Measurements from ENCODE around the gene PTPN3. TPM values are rescaled to one million over a fixed set of nuclear protein-coding genes. Genes with fewer than 3 reads are reported as not detected.
A peak's percentile ranks its signal among the peaks of the same experiment; 100 is the strongest.

The PTPN3 gene
- total RNA-seq, 2 experiments from 2014 or later, result 0.58 to 1.3 TPM

DNA sequence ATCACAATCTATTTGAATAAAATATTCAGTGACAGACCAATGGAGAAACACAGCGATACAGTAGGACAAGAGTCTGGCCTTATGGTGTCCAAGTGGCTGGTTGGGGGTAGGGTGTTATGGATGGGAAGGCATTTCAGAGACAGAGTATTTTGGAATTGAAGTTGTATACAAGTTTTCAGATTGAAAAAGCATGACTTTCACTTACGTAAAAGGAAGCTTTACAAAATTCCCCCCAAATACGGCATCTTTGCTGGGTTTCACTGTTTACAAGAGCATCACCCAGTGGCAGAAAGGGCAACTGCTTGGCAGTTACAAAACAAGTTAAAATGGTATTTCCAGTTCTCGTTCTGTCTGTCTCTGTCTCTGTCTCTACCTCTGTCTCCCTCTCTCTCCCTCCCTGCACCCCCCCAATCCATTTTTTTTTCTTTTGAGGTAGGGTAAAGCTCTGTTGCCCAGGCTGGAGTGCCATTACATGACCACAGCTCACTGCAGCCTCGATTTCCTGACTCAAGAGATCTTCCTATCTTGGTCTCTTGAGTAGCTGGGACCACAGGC lies 86.2 kb downstream of the PTPN3 start:
- no peaks in the 10 kb centered on the region for H3K36me3 Mint-ChIP-seq (ENCODE audit: low read depth)
- H3K27ac Mint-ChIP-seq, result peak overlapping the region; percentile 91
- ChIA-PET POLR2A (no interaction called here), CTCF (interaction anchor here (1.0 to 3.1 kb wide), 6 partner anchors 11 to 58 kb away, joined by 3 to 23 read pairs (median 6); no protein-coding TSS in a partner anchor)
- TF ChIP-seq CTCF (IDR thresholded peaks at IDR 0.05), result peak; percentile 76
- H3K9me3 Mint-ChIP-seq, result no peaks in the 10 kb centered on the region
- ATAC-seq (peak; percentile 57), DNase-seq (peak; percentile 71)
- H3K4me1 Mint-ChIP-seq (ENCODE audit: low read depth), result peaks cover 40% of the 10 kb centered on the region
- H3K27me3 Mint-ChIP-seq, result peaks cover 15% of the 10 kb centered on the region
- no peak overlapping the region for H3K4me3 Mint-ChIP-seq
- intact Hi-C loops (cut with micrococcal nuclease), result loop anchor here (10.0 kb wide), 1 partner anchor 297 kb away; the partner anchor contains the start of gene TMEM245

DNA sequence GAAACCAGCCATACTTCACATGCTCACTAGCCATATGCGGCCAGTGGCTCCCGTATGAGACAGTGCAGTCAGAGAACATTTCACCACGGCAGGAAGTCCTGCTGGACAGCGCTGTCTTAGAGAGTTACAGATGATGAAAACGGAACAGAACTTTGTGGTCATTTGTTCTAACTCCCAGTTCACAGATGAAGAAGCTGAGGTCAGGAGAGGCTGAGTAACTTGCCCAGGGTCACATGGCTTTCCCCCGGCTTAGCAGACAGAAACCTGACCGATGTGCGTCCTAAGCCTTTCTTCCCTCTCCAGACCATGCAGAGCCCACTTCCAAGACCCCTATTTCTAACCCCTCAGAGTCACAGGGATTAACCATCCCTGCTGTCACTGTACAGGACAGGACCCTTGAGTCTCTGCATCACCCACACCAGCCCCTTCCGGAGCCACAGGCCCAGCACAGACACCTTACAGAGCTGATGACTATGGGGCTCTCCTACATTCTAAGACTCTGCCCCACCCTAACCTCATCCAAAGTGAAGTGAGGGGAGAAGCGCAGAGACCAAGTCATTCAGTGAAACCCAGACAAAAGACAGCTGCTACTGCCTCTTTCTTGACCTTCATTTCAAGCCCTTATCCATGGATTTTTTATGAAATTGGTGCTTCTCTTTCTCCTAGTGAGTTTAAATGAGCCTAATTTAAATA lies 86.9 kb downstream of the PTPN3 start:
- H3K9me3 Mint-ChIP-seq, result no peaks in the 10 kb centered on the region
- H3K27ac Mint-ChIP-seq, result peak overlapping the region; percentile 91
- H3K4me3 Mint-ChIP-seq, result peak overlapping the region; percentile 35
- ATAC-seq (peak; percentile 62), DNase-seq (peak; percentile 41)
- intact Hi-C loops (cut with micrococcal nuclease), result loop anchor here (10.0 kb wide), 1 partner anchor 296 kb away; the partner anchor contains the start of gene TMEM245
- ChIA-PET CTCF (interaction anchor here (0.9 to 3.1 kb wide), 7 partner anchors 11 to 109 kb away, joined by 3 to 23 read pairs (median 6); no protein-coding TSS in a partner anchor), POLR2A (no interaction called here)
- no peaks in the 10 kb centered on the region for H3K36me3 Mint-ChIP-seq (ENCODE audit: low read depth)
- peaks cover 35% of the 10 kb centered on the region for H3K4me1 Mint-ChIP-seq (ENCODE audit: low read depth)
- peaks cover 15% of the 10 kb centered on the region for H3K27me3 Mint-ChIP-seq
- TF ChIP-seq CTCF (IDR thresholded peaks at IDR 0.05), result no peak

DNA sequence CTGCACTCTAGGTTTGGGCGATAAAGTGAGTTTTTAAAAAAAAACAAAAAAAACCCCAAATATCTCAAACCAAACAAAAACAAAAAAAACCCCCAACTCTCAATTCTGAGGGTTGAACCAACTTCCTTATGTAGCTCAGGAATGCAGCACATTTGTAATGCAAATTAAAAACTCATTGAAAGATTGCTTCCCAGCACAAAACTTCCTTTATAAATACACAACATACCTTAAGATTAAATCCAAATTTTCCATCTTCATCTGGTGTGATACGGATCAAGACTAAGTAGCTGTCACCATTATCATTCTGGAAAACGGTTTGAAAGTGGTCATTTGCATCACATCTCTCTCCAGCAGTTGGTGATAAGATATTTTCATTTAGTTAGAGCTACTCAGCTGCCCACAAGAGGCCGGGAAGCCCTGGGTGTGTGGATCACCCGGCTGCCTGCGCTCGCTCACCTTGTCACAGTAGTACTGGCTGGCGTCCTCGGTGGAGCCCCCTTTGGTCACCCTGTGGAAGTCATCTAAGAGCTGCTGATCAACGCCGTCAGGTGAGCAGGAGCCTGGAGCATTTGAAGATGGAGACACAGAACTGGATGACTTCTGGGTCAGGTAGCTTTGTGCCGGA lies 88.2 kb downstream of the PTPN3 start:
- ATAC-seq, result no peak
- H3K36me3 Mint-ChIP-seq (ENCODE audit: low read depth), result no peaks in the 10 kb centered on the region
- intact Hi-C loops (cut with micrococcal nuclease), result loop anchor here (10.0 kb wide), 1 partner anchor 295 kb away; the partner anchor contains the start of gene TMEM245
- H3K9me3 Mint-ChIP-seq, result no peaks in the 10 kb centered on the region
- H3K27me3 Mint-ChIP-seq, result peaks cover 11% of the 10 kb centered on the region
- no peak overlapping the region for H3K27ac Mint-ChIP-seq
- H3K4me1 Mint-ChIP-seq (ENCODE audit: low read depth), result peaks cover 27% of the 10 kb centered on the region
- ChIA-PET CTCF (interaction anchor here (0.9 to 3.1 kb wide), 5 partner anchors 9 to 60 kb away, joined by 3 to 23 read pairs (median 6); no protein-coding TSS in a partner anchor), POLR2A (no interaction called here)
- no peak overlapping the region for H3K4me3 Mint-ChIP-seq
- peak; percentile 42 for DNase-seq
- peak; percentile 27 for TF ChIP-seq CTCF (IDR thresholded peaks at IDR 0.05)

GRCh38 chr9:109408759-109409462 lies 89.2 kb downstream of the PTPN3 start:
- CTCF ChIA-PET, result interaction anchor here (1.8 to 3.1 kb wide), 2 partner anchors 8 to 13 kb away, joined by 4 to 23 read pairs; no protein-coding TSS in a partner anchor
- intact Hi-C loops (cut with micrococcal nuclease), result no loop called here
- TF ChIP-seq CTCF (IDR thresholded peaks at IDR 0.05), result no peak
- Mint-ChIP-seq H3K4me3 (no peak overlapping the region), H3K9me3 (no peaks in the 10 kb centered on the region), H3K36me3 (ENCODE audit: low read depth) (no peaks in the 10 kb centered on the region), H3K4me1 (ENCODE audit: low read depth) (peaks cover 22% of the 10 kb centered on the region), H3K27ac (no peak overlapping the region), H3K27me3 (peaks cover 6% of the 10 kb centered on the region)
- ATAC-seq, result no peak
- DNase-seq, result no peak
- POLR2A ChIA-PET, result no interaction called here
